Liver (tissue), 9 donors: ENCODE data around the gene MARCHF10. TPM values are rescaled to one million over a fixed set of nuclear protein-coding genes. Genes with fewer than 3 reads are reported as not detected.

Experiments used
- DNase-seq: peaks from one replicate; pipeline ENCODE4 v3.0.0-alpha.2; 2017; ENCODE audit warnings: low spot score
- H3K27ac ChIP-seq, 2 donors: one replicate each; pipeline ENCODE4 v1.7.0; 2013; ENCODE audit warnings: inconsistent platforms in 2 of 2, low read length in 2 of 2, control low read depth in 1 of 2, low read depth in 1 of 2, mild to moderate bottlenecking in 1 of 2
- H3K27me3 ChIP-seq, 4 donors: one replicate each; pipeline versions ENCODE4 v1.6.1 to v1.7.0; 2013; ENCODE audit warnings: low read length in 3 of 4, inconsistent platforms in 1 of 4, mild to moderate bottlenecking in 1 of 4, moderate library complexity in 1 of 4; ENCODE audit not compliant: control insufficient read depth in 4 of 4, insufficient read depth in 4 of 4
- H3K36me3 ChIP-seq, 4 donors: one replicate each; pipeline versions ENCODE4 v1.6.1 to v1.7.0; 2013; ENCODE audit warnings: low read length in 3 of 4, mild to moderate bottlenecking in 3 of 4, low read depth in 1 of 4, moderate library complexity in 1 of 4; ENCODE audit not compliant: control insufficient read depth in 4 of 4, insufficient read depth in 3 of 4
- H3K4me1 ChIP-seq, 4 donors: one replicate each; pipeline versions ENCODE4 v1.6.1 to v1.7.0; 2013; ENCODE audit warnings: low read length in 3 of 4, mild to moderate bottlenecking in 3 of 4, moderate library complexity in 1 of 4; ENCODE audit not compliant: control insufficient read depth in 4 of 4, insufficient read depth in 4 of 4
- H3K4me3 ChIP-seq, 3 donors: one replicate each; pipeline versions ENCODE4 v1.6.1 to v1.7.0; 2013; ENCODE audit warnings: low read length in 3 of 3, control low read depth in 1 of 3, low read depth in 1 of 3, mild to moderate bottlenecking in 1 of 3
- H3K9ac ChIP-seq, 2 donors: one replicate each; pipeline ENCODE4 v1.7.0; 2013; ENCODE audit warnings: low read length in 2 of 2, mild to moderate bottlenecking in 2 of 2, moderate library complexity in 2 of 2, control low read depth in 1 of 2, low read depth in 1 of 2
- H3K9me3 ChIP-seq, 4 donors: one replicate each; pipeline versions ENCODE4 v1.6.1 to v1.7.0; 2013; ENCODE audit warnings: low read length in 3 of 4; ENCODE audit not compliant: control insufficient read depth in 4 of 4
- ATF3 ChIP-seq: IDR thresholded peaks from 2 replicates; pipeline ENCODE4 v1.6.1; 2016; ENCODE audit warnings: antibody characterized with exemption
- CTCF ChIP-seq: fragments of 150-350 bp; IDR thresholded peaks from 2 replicates; pipeline ENCODE4 v1.5.1; 2017; ENCODE audit warnings: improper control_type of control experiment, low read depth, low read length; ENCODE audit not compliant: missing input control
- EGR1 ChIP-seq, 2 donors: IDR thresholded peaks; 2 replicates each; pipeline ENCODE4 v1.6.1; 2016 to 2018; ENCODE audit warnings: antibody characterized with exemption in 2 of 2, low read depth in 2 of 2
- FOXA1 ChIP-seq: IDR thresholded peaks from 2 replicates; pipeline ENCODE4 v1.6.1; 2016; ENCODE audit warnings: antibody characterized with exemption
- FOXA2 ChIP-seq: IDR thresholded peaks from 2 replicates; pipeline ENCODE4 v1.6.1; 2016; ENCODE audit warnings: antibody characterized with exemption
- GABPA ChIP-seq, 2 donors: IDR thresholded peaks in 1 of 2; conservative IDR thresholded peaks in 1 of 2; 2 replicates each; pipeline ENCODE4 v1.6.1; 2016; ENCODE audit warnings: antibody characterized with exemption in 2 of 2, mild to moderate bottlenecking in 1 of 2, moderate library complexity in 1 of 2
- HNF4A ChIP-seq, 2 donors: conservative IDR thresholded peaks; 2 replicates each; pipeline ENCODE4 v1.6.1; 2016; ENCODE audit warnings: antibody characterized with exemption in 2 of 2, mild to moderate bottlenecking in 2 of 2
- HNF4G ChIP-seq: IDR thresholded peaks from 2 replicates; pipeline ENCODE4 v1.6.1; 2016; ENCODE audit warnings: antibody characterized with exemption
- JUND ChIP-seq, 2 donors: IDR thresholded peaks; 2 replicates each; pipeline ENCODE4 v1.6.1; 2016; ENCODE audit warnings: antibody characterized with exemption in 2 of 2
- MAX ChIP-seq: IDR thresholded peaks from 2 replicates; pipeline ENCODE4 v1.6.1; 2016; ENCODE audit warnings: antibody characterized with exemption
- NR2F2 ChIP-seq: IDR thresholded peaks from 2 replicates; pipeline ENCODE4 v1.6.1; 2016; ENCODE audit warnings: antibody characterized with exemption
- RXRA ChIP-seq, 2 donors: IDR thresholded peaks; 2 replicates each; pipeline ENCODE4 v1.6.1; 2017 to 2018; ENCODE audit warnings: antibody characterized with exemption in 2 of 2, mild to moderate bottlenecking in 1 of 2
- SP1 ChIP-seq: IDR thresholded peaks from 2 replicates; pipeline ENCODE4 v1.6.1; 2018; ENCODE audit warnings: antibody characterized with exemption, mild to moderate bottlenecking
- TAF1 ChIP-seq: conservative IDR thresholded peaks from 2 replicates; pipeline ENCODE4 v1.6.1; 2016; ENCODE audit warnings: antibody characterized with exemption, mild to moderate bottlenecking
- YY1 ChIP-seq: IDR thresholded peaks from 2 replicates; pipeline ENCODE4 v1.6.1; 2016; ENCODE audit warnings: antibody characterized with exemption, mild to moderate bottlenecking
- WGBS: extraction: QIAGEN DNeasy Blood & Tissue Kit; methylation state at CpG from one replicate; pipeline ENCODE4 v1.1.7; 2013; 5-methylcytosine and 5-hydroxymethylcytosine counted together
- polyA plus RNA-seq, 2 donors: library from polyadenylated mRNA; stranded (reverse) in 1 of 2; unstranded in 1 of 2; fragments of 200-250 nt in 1 of 2; fragments of >200 nt in 1 of 2; fragmentation: Nextera tagmentation in 1 of 2; extraction: Ambion mirVana in 1 of 2; gene quantifications; one replicate each; pipeline versions ENCODE4 v1.2.1 to v1.2.3, GENCODE V29; 2013 to 2015
- total RNA-seq, 2 donors: library from RNA; depleted of rRNA; stranded (reverse); fragments of >200 nt; gene quantifications; one replicate each; pipeline ENCODE4 v1.2.3, GENCODE V29; 2014
- TF ChIP-seq, protein P1 (sequence below): IDR thresholded peaks from 2 replicates; pipeline ENCODE4 v1.6.1; 2016; ENCODE audit warnings: antibody characterized with exemption
- TF ChIP-seq, protein P2 (sequence below): IDR thresholded peaks from 2 replicates; pipeline ENCODE4 v1.6.1; 2016; ENCODE audit warnings: antibody characterized with exemption, mild to moderate bottlenecking
- donor health status: healthy.
- donor health status: healthy.
- donor health status: healthy.
- donor health status: healthy.
- donor health status: healthy.

Gene MARCHF10
- total and polyA plus RNA-seq, 4 donors, result not detected

DNA sequence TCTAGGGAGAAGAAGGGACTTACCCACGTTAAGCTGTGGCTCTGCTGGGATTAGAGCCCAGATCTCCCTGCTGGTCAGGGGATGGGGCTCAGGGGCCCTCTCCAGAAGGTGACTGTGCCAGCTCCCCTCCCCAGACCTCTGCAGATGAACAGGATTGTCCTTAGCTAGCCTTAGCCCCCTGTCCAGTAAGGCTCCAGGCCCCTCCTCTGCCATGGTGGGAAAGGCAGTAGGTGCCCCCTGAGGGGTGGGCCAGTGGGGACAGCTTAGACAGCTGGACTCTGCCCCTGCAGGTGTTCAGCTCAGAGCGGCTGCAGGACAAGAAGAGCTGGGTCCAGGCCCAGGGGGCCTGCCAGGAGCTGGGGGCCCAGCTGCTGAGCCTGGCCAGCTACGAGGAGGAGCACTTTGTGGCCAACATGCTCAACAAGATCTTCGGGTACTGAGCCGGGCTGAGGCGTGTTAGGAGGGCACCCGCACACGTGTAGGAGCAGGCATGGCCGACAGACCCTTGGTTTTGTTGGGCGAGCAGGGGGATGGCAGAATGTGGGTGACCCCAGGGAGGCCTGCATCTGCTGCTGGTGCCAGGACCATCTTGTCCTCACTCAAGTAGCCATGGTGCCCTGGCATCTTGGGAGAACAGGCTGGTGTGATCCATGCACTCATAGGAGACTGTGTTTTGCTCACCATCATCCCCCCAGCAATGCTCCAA lies 129.7 kb downstream of the MARCHF10 start (continued):
- no peak for TF ChIP-seq CTCF

DNA sequence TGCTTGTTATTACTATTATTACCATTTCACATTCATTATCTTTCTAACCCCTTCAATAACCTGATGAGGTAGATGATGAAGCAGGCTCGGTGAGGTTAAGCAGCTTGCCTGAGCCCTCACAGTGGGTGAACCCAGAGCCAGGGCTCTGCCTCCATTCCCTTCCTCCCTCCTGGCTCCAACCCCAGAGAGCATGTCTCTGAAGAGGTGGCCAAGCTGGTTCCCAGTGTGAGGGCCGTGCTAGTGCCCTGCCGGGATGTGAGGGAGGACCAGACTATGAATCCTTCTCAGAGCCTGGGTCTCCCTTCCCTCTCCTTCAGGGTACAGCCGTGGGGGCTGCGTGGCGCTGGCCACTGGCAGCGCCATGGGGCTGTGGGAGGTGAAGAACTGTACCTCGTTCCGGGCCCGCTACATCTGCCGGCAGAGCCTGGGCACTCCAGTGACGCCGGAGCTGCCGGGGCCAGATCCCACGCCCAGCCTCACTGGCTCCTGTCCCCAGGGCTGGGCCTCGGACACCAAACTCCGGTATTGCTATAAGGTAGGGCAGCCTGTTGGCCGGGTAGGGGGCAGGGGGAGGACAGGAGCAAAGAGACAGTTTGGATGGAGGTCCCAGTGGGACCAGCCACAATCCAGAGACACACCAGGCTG lies 131.0 kb downstream of the MARCHF10 start:
- Histone ChIP-seq H3K9me3 (no peaks in the 10 kb centered on the region), H3K4me1 (no peaks in the 10 kb centered on the region), H3K27me3 (no peaks in the 10 kb centered on the region), H3K27ac (no peak overlapping the region), H3K4me3 (no peak overlapping the region), H3K36me3 (no peaks in the 10 kb centered on the region), H3K9ac (no peak overlapping the region)
- DNase-seq, result no peak
- no peak for TF ChIP-seq EGR1 (IDR thresholded peaks at IDR 0.05; ENCODE audit: low read depth in 2 of 2)
- TF ChIP-seq YY1, result no peak
- TF ChIP-seq GABPA (IDR thresholded peaks at IDR 0.05 in 1 of 2, conservative IDR thresholded peaks at IDR 0.05 in 1 of 2), result no peak
- no peak for TF ChIP-seq TAF1
- TF ChIP-seq ATF3, result no peak
- no peak for TF ChIP-seq FOXA1
- no peak for TF ChIP-seq FOXA2
- TF ChIP-seq, protein P1, sequence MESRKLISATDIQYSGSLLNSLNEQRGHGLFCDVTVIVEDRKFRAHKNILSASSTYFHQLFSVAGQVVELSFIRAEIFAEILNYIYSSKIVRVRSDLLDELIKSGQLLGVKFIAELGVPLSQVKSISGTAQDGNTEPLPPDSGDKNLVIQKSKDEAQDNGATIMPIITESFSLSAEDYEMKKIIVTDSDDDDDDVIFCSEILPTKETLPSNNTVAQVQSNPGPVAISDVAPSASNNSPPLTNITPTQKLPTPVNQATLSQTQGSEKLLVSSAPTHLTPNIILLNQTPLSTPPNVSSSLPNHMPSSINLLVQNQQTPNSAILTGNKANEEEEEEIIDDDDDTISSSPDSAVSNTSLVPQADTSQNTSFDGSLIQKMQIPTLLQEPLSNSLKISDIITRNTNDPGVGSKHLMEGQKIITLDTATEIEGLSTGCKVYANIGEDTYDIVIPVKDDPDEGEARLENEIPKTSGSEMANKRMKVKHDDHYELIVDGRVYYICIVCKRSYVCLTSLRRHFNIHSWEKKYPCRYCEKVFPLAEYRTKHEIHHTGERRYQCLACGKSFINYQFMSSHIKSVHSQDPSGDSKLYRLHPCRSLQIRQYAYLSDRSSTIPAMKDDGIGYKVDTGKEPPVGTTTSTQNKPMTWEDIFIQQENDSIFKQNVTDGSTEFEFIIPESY, result no peak
- TF ChIP-seq CTCF, result no peak
- no peak for TF ChIP-seq RXRA (IDR thresholded peaks at IDR 0.05)
- no peak for TF ChIP-seq HNF4A (conservative IDR thresholded peaks at IDR 0.05)
- TF ChIP-seq NR2F2, result no peak
- no peak for TF ChIP-seq MAX
- TF ChIP-seq, protein P2, sequence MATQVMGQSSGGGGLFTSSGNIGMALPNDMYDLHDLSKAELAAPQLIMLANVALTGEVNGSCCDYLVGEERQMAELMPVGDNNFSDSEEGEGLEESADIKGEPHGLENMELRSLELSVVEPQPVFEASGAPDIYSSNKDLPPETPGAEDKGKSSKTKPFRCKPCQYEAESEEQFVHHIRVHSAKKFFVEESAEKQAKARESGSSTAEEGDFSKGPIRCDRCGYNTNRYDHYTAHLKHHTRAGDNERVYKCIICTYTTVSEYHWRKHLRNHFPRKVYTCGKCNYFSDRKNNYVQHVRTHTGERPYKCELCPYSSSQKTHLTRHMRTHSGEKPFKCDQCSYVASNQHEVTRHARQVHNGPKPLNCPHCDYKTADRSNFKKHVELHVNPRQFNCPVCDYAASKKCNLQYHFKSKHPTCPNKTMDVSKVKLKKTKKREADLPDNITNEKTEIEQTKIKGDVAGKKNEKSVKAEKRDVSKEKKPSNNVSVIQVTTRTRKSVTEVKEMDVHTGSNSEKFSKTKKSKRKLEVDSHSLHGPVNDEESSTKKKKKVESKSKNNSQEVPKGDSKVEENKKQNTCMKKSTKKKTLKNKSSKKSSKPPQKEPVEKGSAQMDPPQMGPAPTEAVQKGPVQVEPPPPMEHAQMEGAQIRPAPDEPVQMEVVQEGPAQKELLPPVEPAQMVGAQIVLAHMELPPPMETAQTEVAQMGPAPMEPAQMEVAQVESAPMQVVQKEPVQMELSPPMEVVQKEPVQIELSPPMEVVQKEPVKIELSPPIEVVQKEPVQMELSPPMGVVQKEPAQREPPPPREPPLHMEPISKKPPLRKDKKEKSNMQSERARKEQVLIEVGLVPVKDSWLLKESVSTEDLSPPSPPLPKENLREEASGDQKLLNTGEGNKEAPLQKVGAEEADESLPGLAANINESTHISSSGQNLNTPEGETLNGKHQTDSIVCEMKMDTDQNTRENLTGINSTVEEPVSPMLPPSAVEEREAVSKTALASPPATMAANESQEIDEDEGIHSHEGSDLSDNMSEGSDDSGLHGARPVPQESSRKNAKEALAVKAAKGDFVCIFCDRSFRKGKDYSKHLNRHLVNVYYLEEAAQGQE, result no peak
- TF ChIP-seq HNF4G, result no peak
- TF ChIP-seq SP1, result no peak
- no peak for TF ChIP-seq JUND (IDR thresholded peaks at IDR 0.05)
- 95% methylated on average over 18 of the region's 18 CpGs for WGBS
